ENCODE data around the gene UGT1A7.

- TF ChIP-seq POLR2A (conservative IDR thresholded peaks at IDR 0.05): no peak
- no peak for TF ChIP-seq TAF1 (IDR thresholded peaks at IDR 0.05; ENCODE audit: control insufficient read depth, extremely low read depth, insufficient read depth, low read length, severe bottlenecking)
- TF ChIP-seq CTCF (IDR thresholded peaks at IDR 0.05 in 2 of 3, conservative IDR thresholded peaks at IDR 0.05 in 1 of 3; ENCODE audit: insufficient read depth in 2 of 3, low read depth in 1 of 3, low read length in 3 of 3): no peak
- TF ChIP-seq HDGF (IDR thresholded peaks at IDR 0.05): no peak
- TF ChIP-seq DPF2 (IDR thresholded peaks at IDR 0.05): no peak
- no peak for TF ChIP-seq USF2 (CRISPR knock-in tag; IDR thresholded peaks at IDR 0.05)
- TF ChIP-seq ELF2 (CRISPR knock-in tag; IDR thresholded peaks at IDR 0.05): no peak
- TF ChIP-seq BHLHE40 (IDR thresholded peaks at IDR 0.05; ENCODE audit: low read length): no peak
- no peak for TF ChIP-seq EZH2 (IDR thresholded peaks at IDR 0.05; ENCODE audit: borderline replicate concordance, low read depth, low read length)
- no peak for TF ChIP-seq IRF1 (CRISPR knock-in tag; IDR thresholded peaks at IDR 0.05; ENCODE audit: borderline replicate concordance)
- no peak for TF ChIP-seq PCBP1 (IDR thresholded peaks at IDR 0.05; ENCODE audit: low read depth, low read length, poor library complexity, severe bottlenecking)
- no peak for TF ChIP-seq PHF8 (IDR thresholded peaks at IDR 0.05; ENCODE audit: borderline replicate concordance, low read length)
- no peak for TF ChIP-seq E2F1 (CRISPR knock-in tag; IDR thresholded peaks at IDR 0.05)
Observed at GRCh38 chr2:233699424-233700027, 17.8 kb downstream of the UGT1A7 start.
